HPDE6-E6E7 (cell line): ENCODE data around the gene TASP1.
"Not testable (repeated sequence)": the region's sequence is repeated elsewhere in the genome, so short reads cannot be mapped to it uniquely, and the experiment has no call there.

Source experiments
- DNase-seq: peaks from one replicate; pipeline ENCODE4 v3.0.0; 2011; ENCODE audit warnings: missing footprints; ENCODE audit errors: extremely low spot score

The TASP1 gene

GRCh38 chr20:13648291-13649228 lies 9.8 kb upstream of the TASP1 start:
- no peak for DNase-seq

- DNase-seq = no peak
These were observed 5.3 kb upstream of the TASP1 start for GRCh38 chr20:13644010-13644409.

- no peak for DNase-seq
These were observed 392 bp upstream of the TASP1 start for GRCh38 chr20:13639150-13639497.

- no peak for DNase-seq
These were observed 603 bp downstream of the TASP1 start for GRCh38 chr20:13638162-13638495.

- no peak for DNase-seq
These were observed 6.3 kb downstream of the TASP1 start for GRCh38 chr20:13632431-13632830.

- DNase-seq = not testable (repeated sequence)
These were observed 11.2 kb downstream of the TASP1 start for GRCh38 chr20:13627525-13627924.

- no peak for DNase-seq
These were observed 12.0 kb downstream of the TASP1 start for GRCh38 chr20:13626724-13627123.

GRCh38 chr20:13625304-13625979 lies 13.3 kb downstream of the TASP1 start:
- DNase-seq = no peak

- DNase-seq = not testable (repeated sequence)
These were observed 19.3 kb downstream of the TASP1 start for GRCh38 chr20:13619415-13619814.

GRCh38 chr20:13618456-13618855 lies 20.3 kb downstream of the TASP1 start:
- not testable (repeated sequence) for DNase-seq

GRCh38 chr20:13617585-13617984 lies 21.1 kb downstream of the TASP1 start:
- DNase-seq = not testable (repeated sequence)

GRCh38 chr20:13616713-13617112 lies 22.0 kb downstream of the TASP1 start:
- DNase-seq = not testable (repeated sequence)

GRCh38 chr20:13613917-13614316 lies 24.8 kb downstream of the TASP1 start:
- DNase-seq = no peak

GRCh38 chr20:13611611-13612125 lies 27.1 kb downstream of the TASP1 start:
- DNase-seq = no peak

- no peak for DNase-seq
These were observed 28.5 kb downstream of the TASP1 start for GRCh38 chr20:13610184-13610583.

- no peak for DNase-seq
These were observed 30.7 kb downstream of the TASP1 start for GRCh38 chr20:13608066-13608465.

GRCh38 chr20:13593423-13593822 lies 45.3 kb downstream of the TASP1 start:
- not testable (repeated sequence) for DNase-seq

- no peak for DNase-seq
These were observed 50.7 kb downstream of the TASP1 start for GRCh38 chr20:13588049-13588448.

GRCh38 chr20:13587370-13587769 lies 51.4 kb downstream of the TASP1 start:
- no peak for DNase-seq

GRCh38 chr20:13586133-13586532 lies 52.6 kb downstream of the TASP1 start:
- DNase-seq = no peak

GRCh38 chr20:13581451-13581850 lies 57.3 kb downstream of the TASP1 start:
- DNase-seq = no peak

- DNase-seq = no peak
These were observed 58.0 kb downstream of the TASP1 start for GRCh38 chr20:13580707-13581106.

- no peak for DNase-seq
These were observed 64.7 kb downstream of the TASP1 start for GRCh38 chr20:13574071-13574470.
